Diencephalon (tissue), 1 donor: ENCODE measurements around the gene OTOP1. TPM values are rescaled to one million over a fixed set of nuclear protein-coding genes. Genes with fewer than 3 reads are reported as not detected.

Source experiments
- total RNA-seq: library from RNA; depleted of rRNA; stranded (reverse); fragments of >200 nt; gene quantifications from one replicate; pipeline ENCODE4 v1.2.3, GENCODE V29; 2014

OTOP1 gene
- not detected for total RNA-seq

GRCh38 chr4:4226606-4227438 lies at the start of gene OTOP1:
TSS of gene OTOP1 (minus strand) at chr4:4226929. CDS start at chr4:4226864, 65 bp downstream.

GRCh38 chr4:4248029-4248884 lies 21.5 kb upstream of the OTOP1 start, which contains the start of gene TMEM128:
TSS of gene TMEM128 (minus strand) at chr4:4248223. CDS start at chr4:4248202, 21 bp downstream.

Other genes with a start within 250 kb of the OTOP1 start
- gene TMEM128, start 21.3 kb upstream of the OTOP1 start, total RNA-seq: 45.9 TPM
- 7.6 TPM for gene LYAR, start 63.2 kb upstream of the OTOP1 start, total RNA-seq
- 10.1 TPM for gene ZBTB49, start 63.3 kb upstream of the OTOP1 start, total RNA-seq
- 385 TPM for gene NSG1, start 160.2 kb upstream of the OTOP1 start, total RNA-seq